Lung microvascular endothelial cell (primary cell): Measurements from ENCODE around the gene SSTR1. TPM values are rescaled to one million over a fixed set of nuclear protein-coding genes. Genes with fewer than 3 reads are reported as not detected.
A peak's percentile ranks its signal among the peaks of the same experiment; 100 is the strongest.
"Not testable (repeated sequence)": the region's sequence is repeated elsewhere in the genome, so short reads cannot be mapped to it uniquely, and the experiment has no call there.

Experiments used
- DNase-seq, 2 donors: peaks; one replicate each; pipeline versions ENCODE4 v3.0.0 to v3.0.0-alpha.2; 2010; ENCODE audit warnings: low read depth in 2 of 2
- total RNA-seq: library from RNA; depleted of rRNA; stranded (reverse); fragments of >200 nt; gene quantifications from 2 replicates; pipeline ENCODE4 v1.2.1, GENCODE V29; 2014

SSTR1 gene, protein sequence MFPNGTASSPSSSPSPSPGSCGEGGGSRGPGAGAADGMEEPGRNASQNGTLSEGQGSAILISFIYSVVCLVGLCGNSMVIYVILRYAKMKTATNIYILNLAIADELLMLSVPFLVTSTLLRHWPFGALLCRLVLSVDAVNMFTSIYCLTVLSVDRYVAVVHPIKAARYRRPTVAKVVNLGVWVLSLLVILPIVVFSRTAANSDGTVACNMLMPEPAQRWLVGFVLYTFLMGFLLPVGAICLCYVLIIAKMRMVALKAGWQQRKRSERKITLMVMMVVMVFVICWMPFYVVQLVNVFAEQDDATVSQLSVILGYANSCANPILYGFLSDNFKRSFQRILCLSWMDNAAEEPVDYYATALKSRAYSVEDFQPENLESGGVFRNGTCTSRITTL
- total RNA-seq: under 0.01 TPM in 2 replicates

DNA sequence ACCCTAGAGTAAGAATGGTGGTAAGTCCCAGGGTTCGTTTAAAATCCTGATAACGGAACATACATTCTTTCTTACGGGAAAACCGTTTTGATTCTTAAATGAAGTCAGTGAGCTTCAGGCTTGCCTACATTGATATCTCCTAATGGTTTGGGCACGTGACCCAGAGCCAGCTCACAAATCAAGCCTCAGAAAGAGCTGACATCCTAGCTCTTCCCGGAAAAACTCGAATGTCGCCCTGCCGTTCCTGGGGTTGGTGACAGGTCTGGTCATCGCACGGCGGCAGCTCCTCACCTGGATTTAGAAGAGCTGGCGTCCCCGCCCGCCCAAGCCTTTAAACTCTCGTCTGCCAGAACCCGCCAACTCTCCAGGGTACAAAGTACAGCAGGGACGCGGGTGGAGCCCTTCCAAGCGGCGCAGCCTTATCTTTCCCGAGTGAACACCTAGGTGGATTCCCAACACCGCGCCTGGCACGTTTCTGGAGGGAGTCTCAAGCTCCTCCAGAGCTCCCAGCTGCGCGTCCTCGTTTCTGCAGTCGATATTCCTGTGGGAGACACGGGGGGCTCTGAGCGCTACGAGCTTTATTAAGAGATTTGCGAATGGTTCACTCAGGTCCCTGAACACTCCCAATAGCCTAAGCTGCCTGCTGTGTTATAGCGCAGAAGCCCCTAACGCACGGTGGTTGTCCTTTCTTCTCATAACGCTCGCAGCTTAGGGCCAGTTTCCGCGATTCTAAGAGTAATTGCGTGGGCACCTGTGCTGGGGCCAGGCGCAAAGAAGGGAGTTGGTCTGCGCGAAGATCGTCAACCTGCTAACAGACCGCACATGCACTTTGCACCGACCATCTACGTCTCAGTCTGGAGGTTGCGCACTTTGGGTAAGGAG is at the start of gene SSTR1:
Gene SSTR1 (plus strand): TSS at position 169 of the 882 bp plus-strand sequence. CDS start 1,486 bp downstream, outside the sequence.
- DNase-seq: peak; percentile 6 to 13

DNA sequence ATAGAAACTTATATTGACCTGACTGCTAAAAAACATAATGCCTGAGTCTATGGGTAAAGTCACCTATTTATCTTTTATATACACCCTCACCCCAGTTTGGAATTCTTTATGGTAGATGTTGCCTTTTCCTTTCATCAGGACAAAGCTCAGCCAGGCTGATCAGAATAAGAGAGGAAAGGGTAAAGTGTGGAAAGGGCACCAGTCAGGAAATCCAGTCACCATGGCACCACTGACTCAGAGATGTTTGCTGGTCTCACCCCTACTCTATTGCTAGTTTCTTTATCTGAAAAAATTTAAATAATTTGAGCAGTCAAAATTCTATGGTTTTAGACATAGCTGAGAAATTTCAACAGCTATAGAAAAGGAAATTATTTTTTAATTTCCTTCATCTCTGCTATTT is 49.2 kb upstream of the SSTR1 start:
- peak; percentile 19 to 34 for DNase-seq

DNA sequence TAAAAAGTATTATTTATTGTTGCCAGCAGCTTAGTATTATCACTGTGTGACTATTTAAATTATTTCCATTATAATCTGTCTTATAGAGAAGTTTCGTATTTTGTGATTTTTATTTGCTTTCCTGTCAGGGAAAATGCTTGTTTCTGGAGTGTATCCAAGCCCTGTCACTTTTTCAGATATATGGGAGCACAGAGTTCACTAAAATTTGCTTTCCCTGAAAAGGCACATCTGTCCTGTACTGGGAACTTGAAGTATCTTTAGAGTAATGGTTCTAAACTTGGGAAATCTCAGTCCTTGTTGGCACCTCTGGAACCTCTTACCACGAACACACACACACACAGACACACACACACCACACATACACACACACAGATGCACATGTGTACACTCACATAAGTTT is 39.3 kb upstream of the SSTR1 start:
- DNase-seq: no peak

DNA sequence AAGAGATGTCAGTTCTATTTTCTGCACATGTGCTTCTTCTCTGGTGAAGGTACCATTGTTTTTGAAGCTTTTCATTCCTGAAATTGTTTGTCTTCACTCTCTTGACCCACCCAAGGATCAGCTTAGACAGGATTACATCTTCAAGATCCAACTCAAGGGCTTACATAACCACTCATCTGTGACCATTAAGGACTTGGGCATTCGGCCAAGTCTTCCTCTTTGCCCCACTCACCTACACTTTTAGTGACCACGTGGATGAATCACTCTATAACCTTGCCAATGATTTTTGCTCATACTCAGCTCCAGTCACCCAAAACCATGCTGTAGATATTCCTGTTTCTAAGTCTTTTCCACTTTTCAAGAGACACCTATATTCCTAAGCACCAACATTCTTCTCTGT is 36.5 kb upstream of the SSTR1 start:
- no peak for DNase-seq

DNA sequence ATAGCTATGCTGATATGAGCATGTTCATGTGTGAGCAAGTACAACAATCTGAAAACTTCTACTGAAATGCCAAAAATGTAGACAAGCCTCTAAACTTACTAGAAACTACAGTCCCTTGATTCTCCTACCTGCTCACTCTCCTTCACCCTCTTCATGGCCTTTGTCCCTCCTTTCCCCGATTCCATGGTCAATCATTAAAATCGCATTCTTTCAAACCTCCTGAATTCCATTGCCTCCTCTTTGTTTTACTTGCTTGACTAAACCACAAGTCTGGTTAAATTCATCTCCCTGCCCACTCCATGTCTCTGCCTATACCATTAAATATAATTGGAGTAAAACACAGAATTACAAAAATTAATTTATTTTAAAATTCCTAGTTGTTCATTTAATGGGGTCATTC is 33.0 kb upstream of the SSTR1 start:
- no peak for DNase-seq

DNA sequence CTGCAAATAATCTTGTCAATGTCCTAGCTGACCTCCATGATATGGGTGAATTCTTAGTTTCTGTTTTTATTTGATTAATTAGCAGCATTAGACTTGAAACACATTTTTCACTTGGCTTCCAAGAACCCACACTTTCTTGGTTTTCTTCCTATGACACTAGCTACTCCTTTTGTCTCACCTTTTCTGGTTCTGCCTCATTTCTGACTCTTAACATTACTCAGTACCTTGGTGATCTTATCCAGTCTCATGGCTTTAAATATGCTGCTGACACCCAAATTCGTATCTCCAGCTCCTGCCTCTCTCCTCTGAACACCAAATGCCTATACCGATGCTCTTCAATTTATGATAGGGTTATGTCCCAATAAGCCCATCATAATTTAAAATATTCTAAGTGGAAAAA is 32.0 kb upstream of the SSTR1 start:
- no peak for DNase-seq

DNA sequence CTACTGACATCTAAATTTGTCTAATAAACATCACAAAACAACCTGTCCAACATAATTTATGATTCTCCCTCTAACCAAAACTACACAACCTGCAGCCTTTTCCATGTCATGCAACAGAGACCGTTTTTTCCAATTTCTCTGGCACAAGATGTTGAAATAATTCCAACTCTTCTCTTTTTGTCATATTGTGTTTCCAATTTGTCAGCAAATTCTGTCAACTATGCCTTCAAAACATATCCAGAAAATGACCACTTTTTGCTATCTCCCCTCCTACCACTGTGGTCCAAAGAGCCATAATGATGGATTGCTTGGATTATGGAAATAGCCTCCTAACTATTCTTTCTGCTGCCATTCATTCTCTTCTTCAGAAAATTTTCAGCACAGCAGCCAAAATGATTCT is 31.3 kb upstream of the SSTR1 start:
- DNase-seq: no peak

DNA sequence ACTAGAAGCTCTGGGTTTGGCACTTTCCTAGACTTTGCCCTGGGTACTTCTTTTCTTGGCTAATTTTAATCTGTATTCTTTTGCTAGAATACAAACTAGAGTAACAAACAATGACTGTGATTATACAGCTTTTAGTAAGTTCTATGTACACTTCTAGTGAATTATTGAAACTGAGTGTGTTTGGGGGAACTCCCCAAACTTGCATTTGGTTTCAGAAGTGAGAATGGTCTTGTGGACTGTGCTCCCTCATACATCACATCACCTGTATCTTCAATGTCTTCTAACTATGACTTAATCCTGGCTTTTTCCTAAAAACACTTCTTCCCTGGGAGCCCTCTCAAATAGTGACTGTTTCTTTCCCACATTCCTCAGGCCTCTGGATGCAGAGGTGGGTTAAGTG is 23.6 kb upstream of the SSTR1 start:
- DNase-seq: no peak

DNA sequence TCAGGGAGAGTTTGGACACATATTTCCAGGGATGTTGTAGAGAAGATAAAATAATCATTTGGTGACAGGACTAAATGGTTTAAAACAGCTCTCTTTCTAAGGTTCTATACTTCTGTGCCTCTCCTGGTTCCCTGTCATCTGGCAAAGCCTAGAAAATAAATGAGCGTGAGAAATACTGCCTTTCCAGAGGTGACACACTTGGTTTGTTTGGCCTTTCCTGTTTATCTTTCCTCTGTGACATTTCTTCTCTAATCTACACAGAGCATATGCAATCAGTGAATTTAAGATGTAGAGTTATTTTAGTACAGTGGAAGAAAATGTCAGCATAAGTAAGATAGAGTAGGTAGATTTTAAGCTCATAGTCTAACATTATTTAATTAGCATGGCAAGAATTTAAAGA is 22.0 kb upstream of the SSTR1 start:
- DNase-seq: no peak

DNA sequence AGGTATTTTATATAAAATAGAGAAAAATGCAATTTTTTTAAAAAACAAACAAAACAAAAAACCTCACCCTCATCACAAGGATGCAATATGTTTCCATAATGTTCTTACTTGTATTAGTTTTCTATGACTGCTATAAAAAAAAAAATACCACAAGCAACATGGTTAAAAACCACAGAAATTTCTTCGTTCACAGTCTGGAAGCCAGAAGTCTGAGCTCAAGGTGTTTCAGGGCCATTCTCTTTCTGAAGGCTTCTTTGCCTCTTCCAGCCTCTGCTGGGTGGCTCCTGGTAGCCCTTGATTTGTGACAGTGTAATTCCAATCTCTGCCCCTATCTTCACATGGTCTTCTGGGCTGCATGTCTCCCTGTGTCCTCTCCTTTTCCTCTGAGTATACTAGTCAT is 21.5 kb upstream of the SSTR1 start:
- no peak for DNase-seq

DNA sequence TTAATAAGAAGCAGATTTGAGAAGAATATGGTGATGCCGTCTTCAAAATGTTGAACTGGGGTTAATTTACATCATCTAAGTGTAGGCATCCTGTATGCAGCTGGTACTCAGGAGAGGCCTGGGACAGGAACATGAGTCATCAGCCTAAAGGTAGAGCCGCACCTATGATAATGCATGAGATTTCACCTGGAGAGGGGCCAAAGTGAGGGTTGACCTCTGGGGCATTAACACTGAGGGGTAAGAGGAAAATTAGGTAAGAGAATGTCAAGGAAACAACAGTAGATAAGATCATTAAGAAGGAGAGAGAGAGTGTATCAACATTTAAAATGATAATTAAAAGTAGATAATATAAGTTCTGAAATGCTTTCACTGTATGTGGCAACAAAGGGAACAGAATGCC is 20.2 kb upstream of the SSTR1 start:
- DNase-seq: no peak

DNA sequence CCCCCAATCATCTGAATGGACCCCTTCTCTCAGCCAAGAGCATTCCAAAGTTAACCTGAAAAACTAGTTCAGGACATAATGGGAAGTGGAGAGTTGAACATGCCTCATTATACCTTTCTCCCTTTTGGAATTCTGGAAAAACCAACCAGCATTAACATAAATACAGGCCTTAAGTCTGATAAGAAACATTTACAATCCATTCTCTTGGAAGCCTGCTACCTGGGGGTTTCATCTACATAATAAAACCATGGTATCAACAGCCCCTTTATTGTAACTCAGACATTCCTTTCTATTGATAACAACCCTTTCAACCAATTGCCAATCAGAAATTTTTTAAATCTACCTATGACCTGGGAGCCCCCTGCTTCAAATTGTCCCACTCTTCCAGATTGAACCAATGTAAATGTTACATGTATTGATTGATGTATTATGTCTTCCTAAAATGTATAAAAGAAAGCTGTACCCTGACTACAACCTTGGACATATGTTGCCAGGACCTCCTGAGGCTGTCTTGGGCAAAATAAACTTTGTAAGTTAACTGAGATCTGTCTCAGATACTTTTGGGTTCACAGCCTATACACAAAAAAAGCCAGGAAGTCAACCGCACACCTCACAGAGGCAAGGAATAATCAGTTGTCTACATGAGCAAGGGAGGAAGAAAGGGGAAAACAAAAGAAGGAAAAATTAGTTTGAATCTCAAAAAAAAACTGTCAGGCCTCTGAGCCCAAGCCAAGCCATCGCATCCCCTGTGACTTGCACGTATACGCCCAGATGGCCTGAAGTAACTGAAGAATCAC is 17.6 kb upstream of the SSTR1 start:
- DNase-seq: no peak

DNA sequence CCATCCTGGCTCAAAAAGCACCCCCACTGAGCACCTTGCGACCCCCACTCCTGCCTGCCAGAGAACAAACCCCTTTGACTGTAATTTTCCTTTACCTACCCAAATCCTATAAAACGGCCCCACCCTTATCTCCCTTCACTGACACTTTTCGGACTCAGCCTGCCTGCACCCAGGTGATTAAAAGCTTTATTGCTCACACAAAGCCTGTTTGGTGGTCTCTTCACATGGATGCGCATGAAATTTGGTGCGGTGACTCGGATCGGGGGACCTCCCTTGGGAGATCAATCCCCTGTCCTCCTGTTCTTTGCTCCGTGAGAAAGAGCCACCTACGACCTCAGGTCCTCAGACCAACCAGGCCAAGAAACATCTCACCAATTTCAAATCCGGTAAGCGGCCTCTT is 16.9 kb upstream of the SSTR1 start:
- not testable (repeated sequence) for DNase-seq

DNA sequence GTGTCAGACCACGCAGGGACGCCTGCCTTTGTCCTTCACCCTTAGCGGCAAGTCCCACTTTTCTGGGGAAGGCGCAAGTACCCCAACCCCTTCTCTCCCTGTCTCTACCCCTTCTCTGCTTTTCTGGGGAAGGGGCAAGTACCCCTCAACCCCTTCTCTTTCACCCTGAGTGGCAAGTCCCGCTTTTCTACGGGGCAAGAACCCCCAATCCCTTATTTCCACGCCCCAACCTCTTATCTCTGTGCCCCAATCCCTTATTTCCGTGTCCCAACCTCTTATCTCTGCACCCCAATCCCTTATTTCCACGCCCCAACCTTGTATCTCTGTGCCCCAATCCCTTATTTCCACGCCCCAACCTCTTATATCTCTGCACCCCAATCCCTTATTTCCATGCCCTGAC is 16.2 kb upstream of the SSTR1 start:
- DNase-seq: not testable (repeated sequence)

DNA sequence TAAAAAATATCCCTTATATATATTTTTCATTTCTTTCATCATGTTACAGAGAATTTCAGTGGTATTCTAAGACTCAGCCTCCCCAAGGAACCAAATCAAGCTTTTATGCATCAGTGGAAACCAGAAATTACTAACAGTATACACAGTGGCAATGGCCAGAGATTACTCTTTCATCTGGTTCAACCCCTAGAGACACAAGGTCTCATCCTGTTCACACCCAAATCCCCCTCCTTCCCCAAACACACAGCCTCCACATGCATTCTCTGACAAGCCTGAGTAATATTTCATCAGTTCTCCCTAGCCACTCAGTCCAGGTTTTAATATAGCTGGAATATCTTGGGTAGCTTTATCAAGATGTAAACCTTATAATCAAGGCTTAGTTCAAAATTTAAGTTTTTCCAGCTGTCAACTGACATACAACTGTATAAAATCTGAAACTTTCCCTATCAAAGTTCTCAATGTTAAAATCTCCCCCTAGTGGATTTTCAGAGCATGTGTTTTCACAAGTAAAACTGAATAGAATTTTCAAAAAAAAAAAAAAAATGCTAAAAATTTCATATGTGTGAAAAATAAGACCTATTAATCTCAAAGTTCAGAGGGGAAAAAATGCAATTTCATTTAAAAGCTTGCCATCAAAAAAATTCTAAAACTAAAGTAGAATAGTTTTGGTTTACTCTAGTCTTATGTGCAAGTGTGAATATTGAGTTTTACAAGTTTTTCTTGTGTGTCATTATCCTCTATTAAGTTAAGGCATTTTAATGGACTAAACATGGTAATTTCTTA is 10.5 kb upstream of the SSTR1 start:
- peak; percentile 8 to 18 for DNase-seq

DNA sequence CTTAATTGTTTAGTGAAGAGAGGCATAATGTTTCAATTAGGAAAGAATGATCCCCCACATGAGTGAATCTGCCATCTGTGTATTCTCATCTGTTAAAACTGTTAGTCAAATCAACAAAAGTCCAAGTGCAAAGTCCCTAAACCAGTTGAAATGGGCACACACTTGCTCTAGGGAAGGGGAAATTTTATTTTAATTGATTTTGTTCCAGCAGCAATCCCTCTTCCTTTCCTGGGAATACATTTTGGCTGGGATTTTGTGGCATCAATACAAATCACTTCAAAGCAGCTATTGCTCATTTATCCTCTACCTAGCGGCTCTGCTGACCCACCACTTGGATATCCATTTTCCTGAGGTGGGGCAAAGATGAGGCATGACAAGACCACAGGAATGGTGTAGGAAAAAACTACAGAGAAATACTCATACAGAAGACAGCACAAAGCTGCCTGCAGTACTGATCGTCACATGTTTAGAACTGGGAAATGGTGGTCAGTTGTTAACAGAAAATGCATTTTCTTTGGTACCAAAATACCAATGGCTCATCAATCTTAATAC is 9.8 kb upstream of the SSTR1 start:
- no peak for DNase-seq

DNA sequence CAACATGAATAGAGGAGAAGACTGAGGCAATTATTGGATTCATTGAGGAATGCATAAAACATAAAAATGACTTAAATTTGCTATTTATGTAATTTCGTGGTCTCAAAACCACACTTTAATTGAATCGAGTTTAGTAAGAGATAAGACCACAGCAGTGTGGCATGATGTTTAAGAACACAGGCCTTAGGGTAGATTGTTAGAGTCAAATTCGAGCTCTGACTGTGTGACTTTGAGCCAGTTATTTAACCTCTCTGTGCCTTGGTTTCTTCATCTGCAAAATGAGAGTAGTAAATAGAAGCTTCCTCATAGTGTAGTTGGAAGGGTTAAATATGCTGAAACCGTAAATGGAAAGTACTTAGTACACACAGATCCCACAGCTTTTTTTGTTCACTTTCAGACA is 9.3 kb upstream of the SSTR1 start:
- no peak for DNase-seq

DNA sequence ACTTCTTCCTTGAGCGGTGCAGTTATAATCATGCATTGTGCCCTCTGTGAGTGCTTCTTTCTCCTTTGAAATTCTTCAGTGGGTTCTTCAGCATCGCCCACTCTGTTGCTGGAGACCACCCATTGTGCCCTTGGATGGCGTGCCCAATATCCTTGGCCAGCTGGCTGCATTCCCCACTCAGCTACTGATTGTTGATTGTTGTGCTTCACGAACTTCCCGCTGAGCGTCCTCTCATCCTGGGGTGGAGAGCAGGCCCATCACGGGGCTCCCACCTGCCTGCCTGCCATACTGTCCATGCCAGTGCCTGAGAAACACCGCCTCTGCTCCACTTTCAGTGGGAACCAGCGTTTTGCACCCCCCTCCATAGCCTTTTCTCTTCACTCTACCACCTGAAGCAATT is 8.6 kb upstream of the SSTR1 start:
- no peak for DNase-seq

DNA sequence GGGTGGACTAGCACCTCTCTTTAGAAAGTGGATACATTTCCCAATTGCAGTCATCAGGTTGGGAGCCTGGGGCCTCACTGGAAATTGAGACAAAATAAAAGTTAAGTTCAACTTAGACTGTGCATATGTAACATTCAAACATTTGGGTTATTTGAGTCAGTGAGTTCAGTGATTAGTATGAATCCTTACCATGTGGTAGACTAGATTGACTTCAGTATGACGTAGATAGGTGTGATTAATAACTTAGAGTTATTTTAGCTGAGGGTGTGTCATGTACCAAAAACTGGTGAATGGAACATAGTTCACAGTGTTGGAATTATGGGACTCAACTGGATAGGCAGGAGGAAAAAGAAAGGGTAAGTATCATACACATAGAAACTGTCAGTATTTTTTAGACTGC is 8.0 kb upstream of the SSTR1 start:
- DNase-seq: no peak

DNA sequence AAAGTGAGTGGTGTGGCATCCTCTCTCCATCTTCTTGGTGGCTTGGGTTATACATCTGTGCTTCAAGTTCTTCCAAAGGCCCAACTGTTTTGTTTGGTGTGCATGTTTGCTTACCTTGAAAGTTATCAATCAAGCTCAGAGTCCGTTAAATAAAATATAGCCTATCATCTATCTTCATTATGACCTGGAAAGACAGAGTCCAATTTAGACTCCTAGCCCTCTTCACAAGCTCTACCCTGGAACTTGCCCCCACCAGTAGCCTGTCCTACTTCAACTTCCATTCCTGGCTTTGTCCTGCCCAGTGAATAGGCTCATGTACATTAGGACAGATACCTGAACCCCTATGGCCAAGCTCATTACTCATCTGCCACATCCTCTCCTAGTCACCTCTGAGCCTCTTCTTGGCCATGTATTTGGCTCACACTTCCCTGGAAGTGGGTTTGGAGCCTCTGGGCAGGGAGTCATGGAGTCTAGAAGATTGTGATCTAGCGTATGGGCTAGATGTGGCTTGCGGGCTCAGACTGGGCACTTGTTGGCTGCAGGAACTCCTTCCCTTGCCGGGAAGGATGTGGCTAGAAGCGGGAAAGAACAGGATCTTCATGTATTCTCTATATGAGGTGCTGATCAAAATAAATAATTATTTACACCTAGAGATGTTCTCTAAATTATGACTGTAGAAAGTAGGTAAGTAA is 6.4 kb upstream of the SSTR1 start:
- DNase-seq: no peak
